ENCODE measurements around the gene STXBP5L. TPM values are rescaled to one million over a fixed set of nuclear protein-coding genes. Genes with fewer than 3 reads are reported as not detected.
A peak's percentile ranks its signal among the peaks of the same experiment; 100 is the strongest.

STXBP5L gene
- total RNA-seq, 1 donor from 2014 or later: 1.7 TPM

DNA sequence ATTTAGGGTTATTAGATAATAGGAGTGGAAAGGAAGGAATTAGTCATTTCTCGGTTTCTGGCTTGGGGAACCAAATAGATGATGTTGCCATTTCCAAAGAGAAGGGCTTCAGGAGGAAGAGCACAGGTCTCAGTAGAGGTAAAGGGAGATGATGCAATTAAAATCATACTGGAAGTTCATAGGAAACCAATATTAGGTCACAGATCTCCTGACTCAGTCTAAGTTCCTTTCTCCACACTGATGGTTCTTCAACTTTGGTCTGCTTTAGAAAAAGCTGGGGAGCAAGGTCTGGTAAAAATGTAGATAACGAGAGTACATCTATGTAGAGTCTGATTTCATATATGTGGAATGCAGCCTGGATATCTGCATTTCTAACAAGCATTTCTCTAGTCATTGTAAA is 506.9 kb downstream of the STXBP5L start:
- H3K4me1 Mint-ChIP-seq: no peaks in the 10 kb centered on the region
- H3K4me3 Mint-ChIP-seq: no peak overlapping the region
- H3K27ac Mint-ChIP-seq: no peak overlapping the region
- no peak for DNase-seq (ENCODE audit: low spot score in 2 of 2, unreplicated experiment in 2 of 2)
- H3K27me3 Mint-ChIP-seq (ENCODE audit: low read depth): no peaks in the 10 kb centered on the region
- TF ChIP-seq, protein P1, sequence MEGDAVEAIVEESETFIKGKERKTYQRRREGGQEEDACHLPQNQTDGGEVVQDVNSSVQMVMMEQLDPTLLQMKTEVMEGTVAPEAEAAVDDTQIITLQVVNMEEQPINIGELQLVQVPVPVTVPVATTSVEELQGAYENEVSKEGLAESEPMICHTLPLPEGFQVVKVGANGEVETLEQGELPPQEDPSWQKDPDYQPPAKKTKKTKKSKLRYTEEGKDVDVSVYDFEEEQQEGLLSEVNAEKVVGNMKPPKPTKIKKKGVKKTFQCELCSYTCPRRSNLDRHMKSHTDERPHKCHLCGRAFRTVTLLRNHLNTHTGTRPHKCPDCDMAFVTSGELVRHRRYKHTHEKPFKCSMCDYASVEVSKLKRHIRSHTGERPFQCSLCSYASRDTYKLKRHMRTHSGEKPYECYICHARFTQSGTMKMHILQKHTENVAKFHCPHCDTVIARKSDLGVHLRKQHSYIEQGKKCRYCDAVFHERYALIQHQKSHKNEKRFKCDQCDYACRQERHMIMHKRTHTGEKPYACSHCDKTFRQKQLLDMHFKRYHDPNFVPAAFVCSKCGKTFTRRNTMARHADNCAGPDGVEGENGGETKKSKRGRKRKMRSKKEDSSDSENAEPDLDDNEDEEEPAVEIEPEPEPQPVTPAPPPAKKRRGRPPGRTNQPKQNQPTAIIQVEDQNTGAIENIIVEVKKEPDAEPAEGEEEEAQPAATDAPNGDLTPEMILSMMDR (IDR thresholded peaks at IDR 0.05; ENCODE audit: unreplicated experiment): no peak
- no peaks in the 10 kb centered on the region for H3K9me3 Mint-ChIP-seq
- H3K36me3 Mint-ChIP-seq: no peaks in the 10 kb centered on the region

DNA sequence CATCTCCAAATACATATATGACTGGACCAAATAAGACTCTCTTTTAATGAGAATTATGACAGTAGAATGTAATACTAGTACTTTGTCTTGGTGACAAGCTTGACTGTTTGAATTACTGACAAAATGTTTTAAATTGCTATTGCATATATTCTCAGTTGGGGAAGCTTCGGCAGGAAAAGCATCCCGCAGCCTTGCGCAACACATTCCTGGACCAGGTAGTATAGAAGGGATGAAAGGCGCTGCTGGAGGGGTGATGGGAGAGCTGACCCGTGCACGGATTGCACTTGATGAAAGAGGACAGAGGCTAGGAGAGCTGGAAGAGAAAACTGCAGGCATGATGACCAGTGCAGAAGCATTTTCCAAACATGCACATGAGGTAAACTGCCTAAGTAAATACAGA is 510.2 kb downstream of the STXBP5L start:
- no peak overlapping the region for H3K27ac Mint-ChIP-seq
- TF ChIP-seq, protein P1 (IDR thresholded peaks at IDR 0.05; ENCODE audit: unreplicated experiment): no peak
- H3K36me3 Mint-ChIP-seq: no peaks in the 10 kb centered on the region
- no peak for DNase-seq (ENCODE audit: low spot score in 2 of 2, unreplicated experiment in 2 of 2)
- no peaks in the 10 kb centered on the region for H3K27me3 Mint-ChIP-seq (ENCODE audit: low read depth)
- H3K4me1 Mint-ChIP-seq: no peaks in the 10 kb centered on the region
- no peaks in the 10 kb centered on the region for H3K9me3 Mint-ChIP-seq
- no peak overlapping the region for H3K4me3 Mint-ChIP-seq

DNA sequence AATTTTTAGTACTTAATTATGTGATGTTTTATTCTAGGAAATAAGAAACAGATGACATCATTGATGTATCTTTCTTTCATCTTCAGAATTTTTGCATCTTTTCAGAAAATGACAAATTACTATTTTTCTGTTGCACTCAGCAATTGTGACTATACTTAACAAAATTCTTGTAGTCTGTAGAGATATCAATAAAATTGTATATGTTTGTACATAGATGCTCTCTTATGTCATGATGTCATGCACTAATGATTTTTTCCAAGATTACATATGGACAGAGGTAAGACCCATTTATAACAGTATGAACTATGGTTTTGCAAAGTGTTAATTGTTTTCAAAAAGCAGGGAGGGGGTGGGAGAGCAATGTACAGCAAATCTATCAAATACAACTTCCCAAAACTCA is 516.5 kb downstream of the STXBP5L start:
- no peak overlapping the region for H3K27ac Mint-ChIP-seq
- H3K4me1 Mint-ChIP-seq: no peaks in the 10 kb centered on the region
- no peak overlapping the region for H3K4me3 Mint-ChIP-seq
- TF ChIP-seq, protein P1 (IDR thresholded peaks at IDR 0.05; ENCODE audit: unreplicated experiment): no peak
- DNase-seq (ENCODE audit: low spot score in 2 of 2, unreplicated experiment in 2 of 2): no peak
- no peaks in the 10 kb centered on the region for H3K27me3 Mint-ChIP-seq (ENCODE audit: low read depth)
- no peaks in the 10 kb centered on the region for H3K9me3 Mint-ChIP-seq
- H3K36me3 Mint-ChIP-seq: no peaks in the 10 kb centered on the region

DNA sequence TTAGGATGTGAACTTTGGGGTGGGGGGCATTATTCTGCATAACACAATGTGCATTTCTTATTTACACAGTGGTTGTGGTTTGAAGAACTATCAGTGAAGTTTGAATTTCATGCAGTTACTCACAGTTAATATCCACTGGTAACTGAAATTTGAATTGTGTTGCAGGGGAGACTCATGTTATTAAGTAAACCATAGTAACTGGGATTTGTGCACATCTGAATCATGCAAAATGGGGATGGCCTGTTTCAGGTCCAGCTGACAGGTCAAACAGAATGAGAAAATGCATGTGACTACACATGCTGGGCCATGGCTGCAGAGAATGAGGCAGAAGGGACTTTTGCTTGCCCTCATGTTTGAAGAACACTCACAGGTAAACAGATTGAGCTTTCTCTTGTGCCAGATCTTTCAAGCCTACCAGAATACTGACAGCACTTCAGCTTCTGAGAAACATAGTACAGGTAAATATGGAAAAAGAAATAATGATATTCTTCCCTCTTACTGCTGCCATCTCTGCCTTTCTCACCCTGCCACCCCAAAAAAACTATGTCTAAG is 522.7 kb downstream of the STXBP5L start:
- Mint-ChIP-seq H3K9me3 (no peaks in the 10 kb centered on the region), H3K4me3 (no peak overlapping the region), H3K27ac (no peak overlapping the region), H3K36me3 (peaks cover 9% of the 10 kb centered on the region), H3K4me1 (peaks cover 8% of the 10 kb centered on the region), H3K27me3 (ENCODE audit: low read depth) (no peaks in the 10 kb centered on the region)
- TF ChIP-seq, protein P1 (IDR thresholded peaks at IDR 0.05; ENCODE audit: unreplicated experiment): no peak
- DNase-seq (ENCODE audit: low spot score in 2 of 2, unreplicated experiment in 2 of 2): no peak

DNA sequence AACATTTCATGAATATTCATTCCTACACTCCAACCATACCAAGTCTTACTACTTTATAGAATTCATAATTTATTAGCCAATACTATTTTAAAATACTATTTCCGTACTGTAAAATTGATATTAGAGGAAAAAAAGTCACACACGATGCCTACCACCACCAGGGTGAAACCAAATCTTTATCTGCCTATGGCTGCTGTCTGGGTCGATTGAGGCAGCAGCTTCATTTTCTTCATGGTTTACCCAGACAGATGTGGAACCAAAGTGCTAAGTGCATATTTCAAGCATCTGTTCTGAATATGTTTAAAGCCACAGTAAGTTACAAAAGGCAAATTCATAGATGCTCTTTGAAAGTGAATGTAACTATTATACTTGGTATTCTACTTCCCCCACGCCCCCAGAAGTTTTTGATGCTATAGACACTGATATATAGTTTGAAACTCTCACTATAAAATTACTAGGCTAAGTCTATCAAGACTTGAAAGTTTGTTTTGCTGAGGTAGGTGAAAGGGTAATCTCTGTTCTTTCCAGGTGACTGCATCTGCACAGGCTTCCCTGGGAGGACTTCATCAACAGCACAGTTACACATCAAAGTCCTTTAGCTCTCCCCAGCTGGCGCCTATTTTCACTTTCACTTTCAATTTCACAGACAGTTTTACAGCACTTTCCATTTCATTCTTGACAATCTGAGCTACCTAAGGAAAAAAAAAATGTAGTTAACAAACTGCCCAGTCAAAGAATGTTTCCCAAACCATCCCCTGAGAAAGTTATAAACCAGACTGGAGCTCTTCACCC is 523.9 kb downstream of the STXBP5L start:
- TF ChIP-seq, protein P1 (IDR thresholded peaks at IDR 0.05; ENCODE audit: unreplicated experiment): no peak
- peaks cover 8% of the 10 kb centered on the region for H3K4me1 Mint-ChIP-seq
- no peak for DNase-seq (ENCODE audit: low spot score in 2 of 2, unreplicated experiment in 2 of 2)
- peak overlapping the region; percentile 37 for H3K27ac Mint-ChIP-seq
- no peaks in the 10 kb centered on the region for H3K27me3 Mint-ChIP-seq (ENCODE audit: low read depth)
- H3K9me3 Mint-ChIP-seq: no peaks in the 10 kb centered on the region
- peaks cover 9% of the 10 kb centered on the region for H3K36me3 Mint-ChIP-seq
- H3K4me3 Mint-ChIP-seq: peak overlapping the region; percentile 16

Measured in mesothelial cell of epicardium (in vitro differentiated cells).